Fibroblast of skin of right biceps (primary cell): Measurements from ENCODE around the gene CADM2.
"Not testable (repeated sequence)": the region's sequence is repeated elsewhere in the genome, so short reads cannot be mapped to it uniquely, and the experiment has no call there.

Experiments used
- DNase-seq: peaks from one replicate; pipeline ENCODE4 v3.0.0-alpha.2; 2013

CADM2 gene

DNA sequence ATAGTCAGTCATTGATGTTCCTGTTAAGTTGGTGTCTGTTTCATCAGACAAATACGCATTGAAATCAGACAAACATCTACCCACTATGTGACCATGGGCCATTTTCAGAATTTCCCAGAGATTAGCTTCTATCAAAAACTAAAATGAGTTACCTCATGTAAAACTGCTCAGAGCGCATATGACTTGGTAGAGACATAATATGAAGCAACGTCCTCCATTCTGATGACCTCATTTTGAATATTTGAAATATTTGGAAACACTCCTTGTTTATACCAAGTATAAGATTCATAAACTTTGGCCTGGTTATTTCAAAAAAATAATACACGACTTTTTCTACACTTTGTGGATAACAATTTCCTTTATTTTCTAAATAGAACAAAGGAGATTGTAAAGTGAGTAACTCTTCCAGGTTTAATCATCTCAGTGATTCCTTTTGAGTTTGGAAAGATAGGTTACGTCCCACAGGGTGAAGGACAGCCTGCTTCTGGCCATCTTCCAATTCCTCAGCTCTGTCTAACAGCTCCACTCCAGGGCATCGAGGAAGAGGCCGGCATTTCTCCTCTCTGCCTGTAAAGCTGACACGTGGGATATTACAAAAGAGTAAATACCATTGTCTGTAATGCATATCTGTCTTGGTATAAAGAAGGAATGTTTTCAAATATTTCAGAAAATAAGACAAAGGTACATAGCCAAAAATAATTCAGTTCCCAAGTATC, 122.6 kb downstream of the CADM2 start:
- peak; percentile 1 for DNase-seq

GRCh38 chr3:85090495-85090894, 131.7 kb downstream of the CADM2 start:
- DNase-seq, result no peak

- no peak for DNase-seq
These were observed 141.5 kb downstream of the CADM2 start for GRCh38 chr3:85100316-85100715.

- DNase-seq, result no peak
These were observed 144.0 kb downstream of the CADM2 start for GRCh38 chr3:85102781-85103180.

DNA sequence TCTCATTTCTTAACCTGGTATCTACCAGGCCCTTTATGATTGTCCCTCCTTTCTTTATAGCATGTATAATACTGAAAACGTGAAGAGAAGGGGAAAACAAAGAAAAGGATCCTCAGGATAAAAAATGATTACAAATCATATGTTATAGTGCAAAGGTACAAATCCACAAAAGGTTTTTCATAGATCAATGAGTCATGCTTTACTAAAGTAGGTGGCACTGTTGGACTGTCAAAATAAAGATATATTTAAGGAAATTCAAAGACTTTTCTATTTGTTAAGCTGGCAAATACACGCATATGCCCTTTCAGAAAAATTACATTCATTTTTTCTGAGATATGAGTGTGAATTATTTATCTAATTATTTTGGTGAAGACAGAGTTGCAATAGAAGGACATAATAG, 151.6 kb downstream of the CADM2 start:
- no peak for DNase-seq

DNA sequence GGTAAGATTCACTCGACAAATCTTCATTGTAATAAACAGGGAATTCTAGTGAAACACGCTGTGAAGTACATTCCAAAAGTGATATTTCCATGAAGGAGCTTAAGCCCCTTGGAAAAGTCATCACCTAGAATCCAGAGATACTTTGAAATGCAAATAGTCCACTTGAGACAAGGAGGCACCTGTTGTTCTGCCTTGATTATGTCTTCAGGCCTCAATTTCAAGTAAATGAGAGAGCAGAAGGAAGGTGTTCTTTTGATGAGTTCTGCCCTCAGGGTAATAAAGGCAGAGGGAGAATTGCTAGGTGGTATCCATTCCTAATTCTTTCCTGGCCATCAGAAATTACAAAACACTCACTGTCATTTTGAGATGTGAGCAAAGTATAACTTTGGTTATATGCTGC, 162.1 kb downstream of the CADM2 start:
- DNase-seq, result no peak

GRCh38 chr3:85132864-85133263, 174.1 kb downstream of the CADM2 start:
- not testable (repeated sequence) for DNase-seq

- not testable (repeated sequence) for DNase-seq
These were observed 175.1 kb downstream of the CADM2 start for GRCh38 chr3:85133691-85134420.

GRCh38 chr3:85142626-85143025, 183.8 kb downstream of the CADM2 start:
- no peak for DNase-seq

GRCh38 chr3:85148036-85148435, 189.2 kb downstream of the CADM2 start:
- no peak for DNase-seq

DNA sequence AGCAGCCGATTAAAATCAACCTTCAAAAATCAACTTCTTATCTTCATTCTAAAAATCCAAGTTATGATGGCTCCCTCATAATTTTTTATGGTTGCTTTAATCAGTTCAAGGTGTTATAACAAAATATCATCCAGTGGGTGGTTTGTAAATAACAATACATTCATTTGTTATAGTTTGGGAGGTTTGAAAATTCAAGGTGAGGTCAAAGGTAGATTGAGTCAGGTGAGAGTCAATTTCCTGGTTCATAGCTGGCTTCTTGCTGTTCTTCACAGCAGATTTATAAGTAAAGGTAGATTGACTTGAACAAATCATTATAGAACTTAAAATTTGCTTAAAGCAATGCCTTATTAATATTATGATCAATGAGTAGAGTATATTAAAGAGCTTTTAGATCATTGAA, 192.8 kb downstream of the CADM2 start:
- DNase-seq, result no peak

DNA sequence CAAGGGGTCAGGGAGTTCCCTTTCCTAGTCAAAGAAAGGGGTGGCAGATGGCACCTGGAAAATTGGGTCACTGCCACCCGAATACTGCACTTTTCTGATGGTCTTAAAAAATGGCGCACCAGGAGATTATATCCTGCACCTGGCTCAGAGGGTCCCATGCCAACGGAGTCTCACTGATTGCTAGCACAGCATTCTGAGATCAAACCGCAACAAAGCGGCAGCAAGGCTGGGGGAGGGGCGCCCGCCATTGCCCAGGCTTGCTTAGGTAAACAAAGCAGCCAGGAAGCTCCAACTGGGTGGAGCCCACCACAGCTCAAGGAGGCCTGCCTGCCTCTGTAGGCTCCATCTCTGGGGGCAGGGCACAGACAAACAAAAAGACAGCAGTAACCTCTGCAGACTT, 194.5 kb downstream of the CADM2 start:
- DNase-seq, result not testable (repeated sequence)

DNA sequence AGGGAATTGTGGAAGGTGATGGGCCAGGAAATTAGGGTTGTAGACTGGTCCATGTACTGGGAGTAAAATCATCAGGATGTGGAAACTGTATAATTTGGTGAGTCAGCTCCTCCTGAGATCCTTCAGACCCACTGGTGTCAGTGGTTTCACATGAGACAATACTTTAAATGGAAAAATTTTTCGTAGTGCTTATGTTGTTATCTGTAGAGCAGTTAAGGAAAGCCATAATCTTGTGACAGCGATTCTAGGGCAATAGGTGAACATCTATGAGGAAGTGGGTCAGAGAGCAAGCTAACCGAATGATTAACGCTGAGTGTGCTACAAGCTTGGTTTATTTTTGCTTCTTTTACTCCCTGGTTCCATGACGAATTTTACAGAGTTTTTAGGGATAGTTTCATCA, 200.6 kb downstream of the CADM2 start:
- no peak for DNase-seq

GRCh38 chr3:85161544-85161943, 202.8 kb downstream of the CADM2 start:
- no peak for DNase-seq

- no peak for DNase-seq
These were observed 204.1 kb downstream of the CADM2 start for GRCh38 chr3:85162905-85163304.

DNA sequence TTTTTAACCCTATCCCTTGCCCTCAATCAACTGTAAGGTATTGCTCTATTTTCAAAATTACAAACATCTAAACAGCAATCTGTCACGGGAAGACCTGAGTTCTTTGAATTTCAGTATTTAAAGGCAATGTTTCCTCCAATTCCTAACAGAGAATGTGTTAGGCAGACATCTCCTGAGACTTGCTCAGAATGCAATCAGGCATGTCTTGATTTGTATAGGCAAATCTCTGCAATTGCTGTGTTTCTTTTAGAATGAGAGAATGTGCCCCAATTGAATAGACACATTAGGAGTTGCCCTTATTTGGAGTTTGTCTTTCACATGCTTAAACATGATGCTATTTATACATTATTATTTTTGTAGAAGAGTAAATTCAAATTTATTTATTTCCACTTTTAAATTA, 205.6 kb downstream of the CADM2 start:
- DNase-seq, result no peak

- no peak for DNase-seq
These were observed 208.8 kb downstream of the CADM2 start for GRCh38 chr3:85167576-85167975.

DNA sequence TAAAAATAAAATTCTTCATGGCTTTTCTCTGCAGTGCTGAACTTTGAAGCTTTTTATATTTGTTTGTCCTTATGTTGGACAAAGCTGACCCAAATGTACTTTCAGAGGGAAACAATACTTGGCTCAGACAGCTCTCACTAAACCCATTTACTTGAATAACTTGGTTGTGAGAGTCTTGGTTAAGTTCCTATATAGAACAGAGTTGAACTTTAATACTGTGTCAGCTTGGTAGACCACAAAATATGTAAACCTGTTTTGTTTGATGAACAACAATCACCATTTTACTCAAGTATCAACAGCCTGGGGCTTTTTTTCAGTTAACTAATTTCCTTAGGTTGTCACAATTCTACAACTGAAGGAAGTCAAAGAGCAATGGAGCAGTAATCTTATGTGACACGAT, 211.9 kb downstream of the CADM2 start:
- no peak for DNase-seq

- DNase-seq, result no peak
These were observed 213.2 kb downstream of the CADM2 start for GRCh38 chr3:85171976-85172375.

- DNase-seq, result no peak
These were observed 218.0 kb downstream of the CADM2 start for GRCh38 chr3:85176799-85177198.

- DNase-seq, result no peak
These were observed 224.4 kb downstream of the CADM2 start for GRCh38 chr3:85182975-85183752.

DNA sequence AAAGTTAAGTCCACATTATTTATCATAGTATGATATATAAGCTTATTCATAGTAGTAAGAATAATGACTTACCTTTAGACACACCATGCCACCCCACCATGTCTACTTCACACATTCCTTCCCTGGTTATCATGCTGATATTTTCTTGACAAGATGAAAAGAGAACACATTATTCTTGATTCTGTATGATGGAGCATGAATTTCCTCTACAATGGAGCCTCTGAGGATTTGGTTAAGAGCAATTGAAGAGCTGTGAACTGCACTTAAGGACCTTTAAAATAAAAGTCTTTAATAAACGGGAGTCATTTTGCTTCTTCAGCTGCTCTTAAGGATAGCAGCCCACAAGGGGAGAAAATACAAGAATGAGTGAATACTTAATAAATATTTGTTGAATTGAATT, 226.7 kb downstream of the CADM2 start:
- DNase-seq, result no peak

DNA sequence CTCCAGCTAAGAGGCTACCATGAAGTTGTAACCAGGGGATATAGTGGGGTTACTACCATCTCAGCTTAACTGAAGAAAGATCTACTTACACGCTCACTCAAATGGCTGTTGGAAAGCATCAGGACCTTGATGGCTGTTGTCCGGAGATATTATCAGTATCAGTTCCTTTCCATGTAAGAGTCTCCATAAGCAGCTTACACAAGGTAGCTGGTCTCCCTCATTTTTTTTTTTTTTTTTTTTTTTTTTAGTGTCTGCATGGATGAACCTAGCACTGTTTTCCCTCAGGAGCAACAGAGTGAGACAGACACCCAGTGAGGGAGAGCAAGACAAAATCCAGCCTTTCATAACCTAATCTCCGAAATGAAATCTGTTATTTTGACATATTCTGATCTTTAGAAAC, 230.9 kb downstream of the CADM2 start:
- no peak for DNase-seq

DNA sequence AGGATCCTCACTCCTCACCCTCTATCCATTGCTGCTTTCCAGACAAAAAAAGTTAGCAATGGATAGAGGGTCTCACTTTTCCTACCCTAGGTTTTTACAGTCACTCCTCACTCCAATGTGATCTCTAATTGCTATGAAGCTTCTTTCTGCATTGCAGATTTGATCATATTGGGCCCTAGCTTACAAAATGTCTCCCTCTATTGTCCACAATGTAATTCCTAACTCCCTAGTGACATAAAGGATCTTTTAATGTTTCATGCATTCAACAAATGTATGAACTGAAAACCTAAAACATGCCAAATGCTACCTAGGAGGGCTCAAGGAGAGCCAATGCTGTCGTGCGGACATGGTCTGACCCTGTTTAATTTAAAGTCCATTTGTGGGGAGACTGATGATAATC, 234.8 kb downstream of the CADM2 start:
- DNase-seq, result no peak
